Astrocyte (in vitro differentiated cells and primary cell): ENCODE measurements around the gene STK33.

Experiments used
- EZH2 ChIP-seq: IDR thresholded peaks from 2 replicates; pipeline ENCODE4 v1.6.1; 2012; ENCODE audit warnings: mild to moderate bottlenecking, low read length, inconsistent platforms; ENCODE audit not compliant: insufficient read depth
- TF ChIP-seq, protein P1 (sequence below): IDR thresholded peaks from 2 replicates; pipeline ENCODE4 v1.5.1; 2011; ENCODE audit warnings: low read depth, mild to moderate bottlenecking, inconsistent platforms, low read length, moderate library complexity; ENCODE audit not compliant: insufficient read depth

- TF ChIP-seq, protein P1, sequence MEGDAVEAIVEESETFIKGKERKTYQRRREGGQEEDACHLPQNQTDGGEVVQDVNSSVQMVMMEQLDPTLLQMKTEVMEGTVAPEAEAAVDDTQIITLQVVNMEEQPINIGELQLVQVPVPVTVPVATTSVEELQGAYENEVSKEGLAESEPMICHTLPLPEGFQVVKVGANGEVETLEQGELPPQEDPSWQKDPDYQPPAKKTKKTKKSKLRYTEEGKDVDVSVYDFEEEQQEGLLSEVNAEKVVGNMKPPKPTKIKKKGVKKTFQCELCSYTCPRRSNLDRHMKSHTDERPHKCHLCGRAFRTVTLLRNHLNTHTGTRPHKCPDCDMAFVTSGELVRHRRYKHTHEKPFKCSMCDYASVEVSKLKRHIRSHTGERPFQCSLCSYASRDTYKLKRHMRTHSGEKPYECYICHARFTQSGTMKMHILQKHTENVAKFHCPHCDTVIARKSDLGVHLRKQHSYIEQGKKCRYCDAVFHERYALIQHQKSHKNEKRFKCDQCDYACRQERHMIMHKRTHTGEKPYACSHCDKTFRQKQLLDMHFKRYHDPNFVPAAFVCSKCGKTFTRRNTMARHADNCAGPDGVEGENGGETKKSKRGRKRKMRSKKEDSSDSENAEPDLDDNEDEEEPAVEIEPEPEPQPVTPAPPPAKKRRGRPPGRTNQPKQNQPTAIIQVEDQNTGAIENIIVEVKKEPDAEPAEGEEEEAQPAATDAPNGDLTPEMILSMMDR, result no peak
- no peak for TF ChIP-seq EZH2
These were observed 206.9 kb downstream of the STK33 start for GRCh38 chr11:8387141-8387540.
